ENCODE data around the gene TPPP3.

TPPP3 gene

DNA sequence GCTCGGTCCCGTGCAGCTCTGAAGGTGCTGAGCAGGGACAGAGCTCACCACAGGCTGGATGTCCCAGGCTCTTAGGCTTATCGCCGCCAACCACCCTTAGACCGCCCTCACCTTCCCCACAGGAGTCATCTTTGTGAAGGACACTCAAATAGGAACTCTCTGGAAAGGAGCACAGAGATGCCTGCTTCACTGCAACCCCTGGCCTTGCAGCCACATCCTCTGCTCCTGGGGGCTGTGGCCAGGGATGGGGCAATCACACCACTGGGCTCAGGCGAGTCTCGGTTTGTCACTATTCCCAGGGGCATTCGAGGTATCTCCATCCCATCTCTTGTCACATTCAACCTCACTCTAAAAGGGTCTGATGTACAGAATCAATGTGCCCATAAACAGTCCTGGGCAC is 12.0 kb upstream of the TPPP3 start:
- DNase-seq (ENCODE audit: low read depth in 2 of 2): no peak

DNA sequence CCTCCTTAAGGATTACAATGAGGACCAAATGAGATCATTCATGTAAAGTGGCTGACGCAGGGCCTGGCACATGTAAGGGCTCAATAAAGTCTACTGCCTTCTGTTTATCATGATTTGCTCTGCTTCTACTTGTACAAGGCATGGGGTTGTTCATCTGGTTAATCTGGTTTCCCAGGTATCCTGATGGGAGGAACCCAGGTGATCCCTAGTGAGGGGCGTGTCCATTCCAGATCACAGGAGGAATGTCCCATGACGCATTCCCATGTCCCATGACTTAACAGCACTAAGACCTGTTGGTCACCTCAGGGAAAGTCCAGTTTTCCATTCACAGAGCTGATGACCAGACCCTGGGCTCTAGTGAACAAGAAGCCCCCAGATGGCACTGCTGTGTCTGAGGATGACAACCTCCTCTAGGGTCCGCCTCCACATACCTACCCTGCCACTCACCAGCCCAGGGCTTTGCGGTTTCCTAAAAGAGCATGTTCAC is 11.5 kb upstream of the TPPP3 start:
- no peak for DNase-seq (ENCODE audit: low read depth in 2 of 2)

DNA sequence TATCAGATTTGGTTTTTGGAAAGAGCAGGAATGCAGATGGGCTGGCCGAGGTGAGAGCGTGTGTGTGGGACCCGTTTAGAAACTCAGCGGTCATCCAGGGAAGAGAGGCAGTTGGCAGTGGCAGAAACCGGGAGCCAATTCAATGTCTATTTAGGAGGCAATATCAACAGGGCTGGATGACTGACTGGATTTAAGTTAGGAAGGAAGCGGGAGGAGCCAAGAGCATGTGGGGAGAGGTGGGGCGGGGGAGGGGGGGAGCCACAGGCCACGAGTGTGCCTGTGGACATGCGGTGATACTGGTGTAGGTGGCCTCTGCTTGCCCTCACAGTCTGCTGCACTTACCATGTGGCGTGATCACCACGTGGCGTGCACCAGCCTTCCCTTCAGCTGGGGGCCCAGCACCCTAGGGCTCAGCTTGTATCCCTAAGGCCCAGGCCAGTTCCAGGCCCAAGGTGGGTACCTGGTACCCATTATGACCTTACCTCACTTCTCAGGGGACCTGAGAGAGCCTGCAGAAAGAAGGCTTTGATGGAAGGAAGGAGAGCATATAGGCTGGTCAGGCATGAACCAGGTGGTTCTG is 10.8 kb upstream of the TPPP3 start:
- no peak for DNase-seq (ENCODE audit: low read depth in 2 of 2)

DNA sequence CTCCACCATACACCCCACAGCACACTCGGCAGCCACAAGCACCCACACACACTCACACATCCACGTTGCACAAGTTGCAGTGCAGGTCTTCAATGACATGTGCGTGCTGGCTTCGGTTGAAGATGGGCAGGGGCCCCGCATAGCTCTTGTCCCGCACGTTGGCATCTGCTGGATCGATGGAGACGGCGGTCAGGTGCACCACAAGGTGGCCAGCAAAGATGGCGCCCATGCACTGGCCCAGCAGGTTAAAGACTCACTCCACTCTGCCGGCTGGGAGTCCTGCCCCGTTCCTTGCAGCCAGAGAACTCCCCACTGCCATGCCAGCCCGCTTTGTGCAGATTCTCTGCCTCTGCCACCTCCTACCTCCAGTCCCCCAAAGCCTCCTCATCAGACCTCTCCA is 7.6 kb upstream of the TPPP3 start:
- DNase-seq (ENCODE audit: low read depth in 2 of 2): no peak

DNA sequence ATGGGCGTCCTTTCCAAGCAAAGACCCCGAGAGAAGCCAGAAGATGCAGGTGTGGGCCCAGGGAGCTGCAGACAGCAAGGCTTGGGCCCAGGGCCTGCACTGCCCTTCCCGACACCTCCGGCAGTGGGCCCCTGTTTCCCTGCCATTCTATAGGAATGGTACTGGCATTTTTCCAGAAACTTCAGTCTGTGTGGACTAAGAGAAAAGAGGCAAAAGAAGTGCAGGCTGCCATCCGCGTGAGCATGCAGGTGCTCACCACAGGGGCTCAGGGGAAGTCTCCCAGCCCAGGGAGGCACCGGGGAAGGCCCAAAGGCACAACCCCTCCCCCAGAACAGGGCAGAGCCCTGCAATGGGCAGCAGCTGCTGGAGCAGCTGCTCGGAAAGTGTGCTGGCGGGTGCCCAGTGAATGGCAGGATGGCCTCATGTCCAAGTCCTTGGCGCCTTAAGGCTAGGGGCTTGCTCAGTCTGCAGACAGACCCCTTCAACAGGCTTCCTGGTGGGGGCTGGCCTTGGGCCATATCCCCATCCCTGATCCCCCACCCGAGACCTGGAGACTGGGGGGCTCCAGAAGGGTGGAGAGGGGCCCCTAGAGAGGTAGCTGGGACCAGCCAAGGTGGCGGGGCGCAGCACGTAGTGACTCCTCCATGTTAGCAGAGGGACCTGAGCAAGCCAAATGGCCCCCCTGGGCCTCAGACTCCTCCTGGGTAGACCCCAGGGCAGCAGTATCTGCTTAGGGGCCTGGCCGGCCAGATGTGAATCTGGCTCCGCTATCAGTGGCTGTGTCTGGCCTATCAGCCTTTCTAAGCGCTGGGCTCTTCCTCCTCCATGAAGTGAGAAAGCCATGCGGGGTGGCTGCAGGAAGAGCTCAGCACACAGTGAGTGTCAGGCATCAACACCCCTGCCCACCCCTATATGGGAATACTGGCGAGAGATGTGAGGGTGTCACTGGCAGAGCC is 6.7 kb upstream of the TPPP3 start:
- DNase-seq (ENCODE audit: low read depth in 2 of 2): no peak

DNA sequence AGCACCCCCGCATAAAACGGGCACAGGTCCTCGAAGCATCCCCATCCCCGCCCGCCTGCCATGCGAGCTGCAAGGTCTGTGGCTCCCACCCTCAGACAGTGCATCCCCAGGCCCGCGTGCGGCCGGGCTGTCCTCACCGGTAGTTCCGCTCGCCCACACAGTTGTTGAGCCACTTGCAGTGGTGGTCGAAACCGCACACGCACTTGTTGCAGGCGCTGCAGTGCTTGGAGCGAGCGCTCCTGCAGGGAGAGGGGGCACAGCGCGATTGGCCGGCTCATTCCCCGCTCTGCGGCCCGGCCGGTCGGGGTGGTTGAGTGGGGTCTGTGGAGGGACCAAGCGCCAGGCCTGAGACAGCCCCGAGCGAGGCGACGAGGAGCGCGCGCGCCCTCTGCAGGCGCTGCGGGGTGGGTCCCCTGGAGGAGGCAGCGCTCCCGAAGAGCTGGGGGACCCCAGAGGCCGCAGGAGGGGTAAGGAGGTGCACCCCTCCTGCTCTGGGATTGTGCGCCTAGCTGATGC is 6.0 kb upstream of the TPPP3 start:
- DNase-seq (ENCODE audit: low read depth in 2 of 2): no peak

DNA sequence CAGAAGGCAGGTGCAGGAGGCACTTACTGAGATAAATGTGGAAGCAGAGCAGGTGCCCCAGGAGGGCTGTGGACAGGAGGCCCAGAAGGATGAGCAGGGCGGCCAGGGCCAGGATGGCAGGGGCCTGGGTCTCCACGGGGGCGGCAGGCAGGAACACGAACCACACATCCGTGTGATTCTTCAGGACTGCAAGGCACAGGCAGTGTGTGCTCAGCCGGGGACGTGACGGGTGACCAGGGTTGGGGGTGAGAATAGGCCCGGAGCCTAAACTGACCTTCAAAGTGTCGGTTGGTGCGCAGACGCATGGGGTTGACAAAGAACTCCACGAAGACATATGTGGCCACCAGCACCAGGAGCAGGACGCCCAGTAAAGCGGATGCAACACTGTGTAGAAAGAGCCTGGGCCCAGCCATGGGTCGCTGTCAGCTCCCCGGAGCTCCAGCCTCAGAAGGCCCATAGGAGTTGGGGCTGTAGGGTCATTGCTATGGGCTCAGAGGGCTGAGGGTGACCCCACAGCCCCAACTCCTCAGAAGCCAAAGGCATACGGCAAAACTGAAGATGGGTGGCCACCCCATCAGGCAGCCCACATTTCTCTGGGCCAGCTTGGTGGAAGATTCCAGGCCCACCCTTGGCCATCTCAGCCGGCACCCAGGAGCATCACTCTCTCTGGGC is 5.4 kb upstream of the TPPP3 start:
- DNase-seq (ENCODE audit: low read depth in 2 of 2): no peak

DNA sequence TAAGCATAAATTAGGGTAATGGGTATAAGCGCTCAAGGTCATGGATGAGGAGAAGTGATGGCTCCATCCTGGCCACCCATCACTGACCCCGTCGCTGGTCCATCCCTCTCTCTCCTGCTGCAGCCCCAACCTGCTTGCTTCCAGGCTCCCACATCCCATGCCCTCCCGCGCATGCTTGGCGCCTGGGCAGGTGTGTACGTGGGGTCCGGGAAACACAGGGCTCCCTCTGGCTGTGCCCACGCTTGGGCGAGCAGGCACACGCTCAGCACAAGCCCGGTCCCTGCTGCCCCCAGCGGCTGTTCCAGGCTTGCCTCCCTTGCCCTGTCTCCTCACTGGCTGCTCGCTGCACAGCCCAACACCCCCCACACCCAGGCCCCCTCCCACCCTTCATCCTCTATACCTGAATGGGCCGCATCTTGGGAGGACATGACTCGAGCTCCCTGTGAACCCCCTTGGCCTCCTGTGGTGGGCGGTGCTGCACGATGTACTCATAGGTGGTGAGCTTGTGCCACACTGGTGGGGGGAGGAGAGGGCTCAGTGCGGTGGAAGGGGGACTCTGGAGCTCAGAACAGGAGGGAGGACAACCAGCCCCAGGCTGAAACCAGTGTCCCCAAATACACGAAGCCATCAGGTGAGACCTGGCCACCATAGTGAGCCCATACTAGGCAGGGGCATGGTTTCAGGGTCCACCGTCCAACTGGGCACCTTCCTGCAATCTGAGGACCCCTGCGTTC is 4.7 kb upstream of the TPPP3 start:
- DNase-seq (ENCODE audit: low read depth in 2 of 2): no peak

DNA sequence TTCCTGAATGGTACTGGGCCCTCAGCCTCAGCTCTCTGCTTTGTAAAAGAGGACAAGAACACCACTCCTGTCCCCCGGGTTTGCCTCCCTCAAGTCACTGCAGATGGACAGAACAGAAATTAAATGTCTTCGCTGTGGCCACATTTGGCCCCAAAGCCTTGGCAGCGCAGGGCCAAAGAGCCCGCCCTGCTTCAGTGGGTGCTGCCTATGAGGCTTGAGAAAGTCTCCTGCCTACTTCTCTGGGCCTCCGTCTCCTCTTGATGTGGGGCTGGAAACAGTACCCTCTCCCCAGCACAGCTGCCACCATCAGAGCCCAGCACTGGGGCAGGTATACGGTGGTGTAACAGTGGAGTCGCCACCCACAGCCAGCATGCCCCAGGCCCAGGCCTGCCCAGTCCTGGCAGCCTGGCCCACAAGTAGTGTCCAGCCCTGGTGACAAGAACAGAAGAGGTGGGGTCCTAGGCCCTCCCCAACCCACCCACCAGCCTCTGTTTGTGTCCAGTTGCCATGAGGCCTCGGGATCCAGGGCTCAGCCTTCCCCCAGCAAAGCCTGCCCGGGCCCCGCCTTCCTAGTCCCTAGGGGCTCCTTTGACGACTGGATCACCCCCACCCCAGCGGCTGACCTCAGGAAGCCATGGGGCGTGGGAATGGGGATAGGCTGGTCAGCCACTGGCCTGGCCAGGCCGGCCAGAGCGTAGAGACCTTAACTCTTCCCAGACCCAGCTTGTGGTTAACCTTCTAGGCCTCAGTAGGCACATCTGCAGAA is 3.9 kb upstream of the TPPP3 start:
- no peak for DNase-seq (ENCODE audit: low read depth in 2 of 2)

DNA sequence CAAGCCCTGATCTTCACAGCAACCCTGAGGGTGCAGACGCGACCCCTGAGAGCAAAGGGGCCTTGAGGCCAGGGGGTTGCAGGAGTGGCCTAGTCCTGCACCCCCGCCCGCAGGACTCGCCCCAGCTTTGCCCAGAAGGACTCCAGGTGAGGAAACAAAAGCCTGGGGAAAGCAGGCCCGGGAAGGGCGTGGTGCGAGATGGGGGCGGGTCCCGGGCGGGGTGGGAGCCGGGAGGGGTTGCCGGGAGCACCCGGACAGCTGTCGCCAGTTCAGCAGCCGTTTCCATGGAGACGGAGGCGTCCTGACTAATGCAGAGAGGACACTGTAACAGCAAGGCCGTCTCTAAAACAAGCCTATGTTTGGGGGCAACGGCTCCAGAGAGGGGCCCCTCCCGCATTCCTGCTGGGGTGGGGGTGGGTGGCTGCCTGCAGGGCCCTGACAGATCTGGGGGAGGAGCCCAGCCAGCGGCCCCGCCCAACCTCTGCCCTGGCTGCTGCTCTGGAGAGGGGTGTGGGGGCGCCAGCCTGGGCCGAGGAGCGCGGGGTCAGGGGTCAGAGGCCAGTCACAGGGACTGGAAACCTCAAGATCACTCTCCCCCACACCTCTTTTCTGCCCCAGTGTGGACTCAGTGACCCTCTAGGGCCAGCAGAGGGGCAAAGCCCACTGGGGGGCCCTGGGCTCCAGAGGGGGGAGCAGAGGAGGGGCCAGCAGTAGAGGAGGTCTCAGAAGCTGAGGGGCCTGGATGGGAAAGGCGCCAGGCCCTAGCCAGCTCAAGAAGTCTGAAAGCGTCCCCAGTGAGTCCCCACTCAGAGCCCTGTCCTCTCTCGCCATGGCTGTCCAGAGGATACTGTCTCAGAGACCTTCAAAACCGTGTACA is 3.1 kb upstream of the TPPP3 start:
- no peak for DNase-seq (ENCODE audit: low read depth in 2 of 2)

DNA sequence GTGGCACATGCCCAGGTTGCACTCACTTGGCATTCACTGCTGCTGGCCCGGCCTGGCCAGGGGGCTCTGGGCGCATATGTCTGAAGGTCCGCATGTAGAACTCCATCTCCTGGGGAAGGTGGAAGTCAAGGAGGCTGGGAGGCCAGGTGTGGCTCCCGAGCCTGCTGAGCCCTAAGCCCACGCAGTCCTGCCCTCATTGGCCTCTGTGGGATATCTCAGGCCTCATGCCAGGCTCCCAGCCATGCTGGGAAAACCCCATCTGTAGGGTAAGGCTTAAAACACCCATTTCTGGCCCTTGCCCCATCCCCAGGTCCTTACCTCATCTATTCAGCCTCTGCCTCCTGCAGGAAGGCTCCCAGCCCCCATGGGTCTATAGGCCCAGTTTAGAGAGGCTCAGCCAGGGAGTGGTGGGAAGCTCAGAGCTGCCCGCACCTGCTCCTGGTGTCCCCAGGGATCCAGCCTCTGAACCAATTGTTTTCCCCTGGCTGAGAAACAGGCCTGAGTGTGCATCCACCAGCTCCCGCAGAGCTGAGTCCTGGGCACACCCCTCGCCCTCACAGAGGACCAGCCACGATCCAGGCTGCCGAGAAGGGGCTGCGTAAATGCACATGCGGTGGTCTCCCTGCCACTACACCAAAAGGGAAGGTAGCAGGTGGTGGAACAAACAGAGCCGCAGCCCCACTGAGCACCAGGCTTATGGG is 2.3 kb upstream of the TPPP3 start:
- no peak for DNase-seq (ENCODE audit: low read depth in 2 of 2)

DNA sequence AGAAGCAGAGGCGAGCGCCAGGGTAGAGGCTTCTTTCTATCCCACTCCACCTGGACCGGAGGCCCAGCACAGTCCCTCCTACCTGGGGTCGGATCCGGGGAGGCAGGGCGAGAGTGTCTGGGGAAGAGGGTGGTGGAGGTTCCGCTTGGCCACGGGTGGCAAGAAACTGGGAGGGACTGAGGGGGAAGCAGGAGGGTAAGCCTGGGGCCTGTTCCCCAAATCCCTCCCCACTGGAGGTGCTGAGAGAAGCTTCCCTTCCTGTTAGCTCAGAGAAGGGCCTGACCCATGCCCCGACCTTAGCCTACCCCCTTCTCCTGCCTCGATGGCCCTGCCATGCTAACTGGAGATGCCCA is 1.8 kb upstream of the TPPP3 start:
- no peak for DNase-seq (ENCODE audit: low read depth in 2 of 2)

DNA sequence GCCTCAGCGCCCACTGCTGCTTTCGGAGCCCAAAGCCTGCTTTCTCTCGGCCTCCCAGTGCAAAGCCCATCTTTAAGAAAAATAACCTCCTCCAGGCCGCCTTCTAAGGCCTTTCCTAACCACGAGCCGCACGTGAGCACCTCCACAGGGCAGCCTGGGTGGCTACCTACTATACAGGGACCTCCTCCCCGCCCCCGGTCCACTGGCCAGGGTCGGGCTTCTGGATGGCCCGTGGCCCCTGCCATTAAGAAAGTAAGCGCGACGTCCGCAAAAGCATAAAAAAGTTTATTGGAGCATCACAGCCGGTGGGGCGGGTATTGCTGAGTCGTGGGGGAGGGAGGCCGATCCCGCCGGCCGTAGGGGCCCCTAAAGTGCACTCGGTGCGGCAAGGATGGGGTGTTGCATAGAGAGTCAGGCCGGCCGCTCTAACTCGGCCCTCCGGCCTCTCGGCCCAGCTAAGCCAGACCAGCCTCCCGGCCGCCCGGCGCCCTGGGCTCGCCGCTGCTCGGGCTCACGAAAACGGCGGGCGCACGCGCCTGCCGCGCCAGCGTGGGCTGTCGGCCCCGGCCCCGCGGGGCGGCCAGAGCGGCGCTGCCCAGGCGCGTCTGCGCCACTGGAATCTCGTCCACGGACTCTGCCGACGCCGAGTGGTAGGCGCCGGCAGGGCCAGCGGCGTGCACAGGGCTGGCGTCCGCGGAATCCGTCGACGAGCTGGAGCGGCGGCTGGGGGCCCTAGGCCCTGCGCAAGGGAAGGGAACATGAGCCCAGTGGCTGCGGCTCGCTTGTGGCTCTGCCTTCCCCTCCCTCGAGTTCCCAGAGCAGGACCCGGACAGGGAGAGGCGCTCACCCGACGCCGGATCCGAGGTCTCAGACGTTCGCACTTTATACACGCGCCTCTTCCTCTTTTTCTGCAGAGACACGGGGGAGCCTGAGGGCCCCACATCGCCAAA is 1.1 kb upstream of the TPPP3 start:
- DNase-seq (ENCODE audit: low read depth in 2 of 2): no peak

DNA sequence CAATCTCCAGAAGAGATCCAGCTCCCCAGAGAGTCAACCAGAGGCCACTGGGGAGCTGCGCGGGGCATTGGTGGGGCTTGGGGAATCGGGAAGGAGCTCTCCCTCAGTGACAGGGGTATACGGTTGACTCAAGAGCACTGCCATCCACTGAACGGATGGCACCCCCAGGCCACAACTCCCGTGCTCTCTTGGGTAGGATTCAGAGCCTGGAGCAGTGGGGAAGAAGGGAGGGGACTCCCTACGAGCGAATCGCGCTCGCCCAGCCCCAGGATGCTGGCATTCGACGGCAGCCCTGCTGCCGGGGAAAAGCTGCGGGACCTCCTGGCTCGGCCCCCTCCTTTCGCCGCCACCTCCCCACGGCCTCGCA is 473 bp upstream of the TPPP3 start:
- no peak for DNase-seq (ENCODE audit: low read depth in 2 of 2)

DNA sequence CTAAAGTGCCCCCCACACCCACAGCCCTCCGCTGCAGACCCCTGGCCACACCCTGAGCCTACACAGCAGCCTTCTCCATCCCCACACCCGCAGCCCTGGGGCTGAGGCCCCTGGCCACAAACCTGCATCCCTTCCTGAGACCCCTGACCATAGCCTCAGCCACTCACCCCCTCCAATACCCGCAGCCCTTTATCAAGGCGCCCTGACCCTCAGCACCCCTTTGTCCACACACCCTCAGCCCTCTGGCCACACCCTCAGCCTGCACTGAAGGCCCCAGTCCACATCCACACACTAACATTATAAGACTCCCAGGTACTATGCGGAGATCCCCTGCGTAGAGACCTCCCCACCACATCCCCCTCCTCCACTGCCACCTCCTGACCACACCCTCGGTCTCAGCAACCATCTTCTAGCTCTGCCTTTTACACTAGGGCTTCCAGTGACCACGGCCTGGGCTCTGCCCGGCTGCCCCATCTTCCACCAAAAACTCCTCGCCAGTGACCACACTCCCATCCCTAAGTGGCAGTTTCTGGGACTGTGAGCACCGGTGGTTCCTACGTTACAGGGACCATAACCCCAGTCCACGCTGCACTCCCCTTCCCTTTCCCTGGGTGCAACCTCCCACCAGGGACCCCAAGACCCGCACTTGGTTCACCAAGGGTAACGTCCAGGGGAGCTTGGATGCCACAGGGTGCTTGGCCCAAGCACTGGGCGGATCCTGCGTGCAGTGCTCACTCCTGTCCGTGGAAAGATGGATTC is 818 bp downstream of the TPPP3 start:
- DNase-seq (ENCODE audit: low read depth in 2 of 2): no peak

DNA sequence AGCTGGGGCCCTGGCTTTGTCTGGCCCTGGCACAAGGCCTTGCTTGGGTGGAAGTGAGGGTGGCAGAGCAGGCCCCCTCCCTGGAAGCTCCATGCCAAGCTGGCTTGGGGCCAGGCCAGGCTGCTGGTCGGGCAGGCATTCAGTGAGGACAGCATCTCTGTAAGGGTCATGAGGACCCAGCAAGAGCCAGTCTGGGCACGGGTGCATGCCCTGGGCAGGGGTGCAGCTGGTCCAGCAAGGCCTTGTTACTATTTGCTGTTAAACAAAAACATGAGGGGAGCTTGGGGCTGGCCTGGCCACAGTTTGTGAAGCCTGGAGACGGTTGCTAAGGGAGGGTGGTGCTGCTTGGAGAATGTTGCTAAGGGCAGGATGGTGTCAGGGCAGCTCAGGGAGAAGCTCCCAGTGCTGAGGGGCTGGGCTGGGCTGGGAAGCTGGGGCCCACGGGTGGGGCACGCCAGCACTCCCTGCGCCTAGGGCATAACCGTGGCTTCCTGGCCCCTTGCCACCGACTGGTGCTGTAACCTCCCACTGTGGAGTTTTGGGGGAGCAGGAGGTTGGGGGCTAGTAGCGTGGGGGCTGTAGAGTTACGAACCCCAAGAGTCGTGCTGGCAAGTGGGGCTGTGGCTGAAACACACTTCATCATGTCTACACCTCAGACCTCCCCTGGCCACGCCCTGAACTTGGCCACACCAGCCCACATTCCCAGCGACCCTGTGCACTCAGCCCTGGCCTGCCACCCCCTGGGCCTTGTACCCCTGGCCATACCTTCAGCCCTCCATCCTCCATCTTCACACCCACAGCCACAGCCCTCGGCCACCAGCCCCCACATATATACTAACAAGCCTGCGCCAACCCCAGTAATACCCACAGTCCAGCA is 1.6 kb downstream of the TPPP3 start:
- no peak for DNase-seq (ENCODE audit: low read depth in 2 of 2)

Data from stimulated activated CD8-positive, alpha-beta memory T cell treated with anti-CD3 and anti-CD28 coated beads, Interleukin-2, amount 100 ng/mL, for 1 hour (primary cell).